Limb (tissue), 2 donors: ENCODE measurements around the gene OXNAD1.

Source experiments
- DNase-seq, 2 donors: peaks; one replicate each; pipeline ENCODE4 v3.0.0-alpha.2; 2016; ENCODE audit errors: extremely low spot score in 2 of 2

Gene OXNAD1

DNA sequence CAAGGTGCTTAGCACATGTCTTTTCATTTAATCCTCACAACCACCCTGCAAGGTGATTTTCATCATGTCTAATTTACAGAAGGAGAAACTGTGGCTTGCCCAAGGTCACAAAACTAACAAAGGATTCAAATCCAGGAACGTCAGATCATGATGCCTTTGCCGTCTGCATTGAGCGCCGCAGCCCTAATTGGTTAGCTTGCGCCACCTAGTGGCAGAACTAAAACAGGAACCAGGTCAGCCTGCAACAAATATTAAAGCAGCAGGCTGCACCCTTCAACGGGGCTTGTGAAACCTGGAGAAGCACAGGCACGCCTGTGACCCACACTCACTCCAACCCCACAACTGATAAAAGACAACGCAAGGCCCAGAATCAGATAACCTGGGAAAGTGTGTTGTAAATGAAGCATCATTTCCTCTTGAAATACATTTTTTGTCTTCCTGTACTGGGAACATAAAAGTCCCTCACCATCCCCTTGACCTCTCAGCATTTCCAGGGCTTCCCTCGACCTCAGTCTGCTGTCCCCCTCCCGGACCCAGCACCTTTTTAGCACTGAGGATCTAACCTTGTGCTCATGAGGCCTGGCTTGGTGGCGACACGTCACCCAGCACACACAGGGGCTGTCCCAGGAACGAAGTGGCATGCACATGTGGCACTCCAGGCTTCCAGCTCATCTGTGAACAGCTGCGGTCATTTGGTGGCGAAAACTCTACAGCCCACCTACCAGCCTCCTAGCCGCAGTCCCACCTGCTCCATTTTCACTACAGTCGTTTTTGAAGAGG is 17.5 kb upstream of the OXNAD1 start:
- peak; percentile 84 to 90 for DNase-seq

GRCh38 chr3:16248556-16248955 is 16.5 kb upstream of the OXNAD1 start:
- DNase-seq = no peak

DNA sequence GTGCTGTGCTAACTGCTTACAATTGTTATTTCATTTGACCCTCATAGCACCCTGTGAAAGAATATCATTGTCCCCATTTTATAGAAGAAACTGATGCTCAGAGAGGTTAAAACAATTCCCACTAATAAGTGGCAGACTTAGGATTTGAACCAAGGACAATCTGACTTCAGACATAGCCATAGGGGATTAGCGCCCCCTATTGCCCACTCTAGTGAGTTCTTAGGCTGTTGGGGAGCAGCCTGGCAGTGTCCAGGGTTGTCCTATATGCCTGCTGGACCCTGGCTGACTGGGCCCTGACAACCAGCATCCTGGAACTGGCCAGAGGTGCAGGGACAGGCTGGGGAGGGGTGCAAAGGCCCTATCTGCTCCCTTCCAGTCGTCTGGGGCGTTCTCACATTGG is 15.7 kb upstream of the OXNAD1 start:
- DNase-seq = no peak

DNA sequence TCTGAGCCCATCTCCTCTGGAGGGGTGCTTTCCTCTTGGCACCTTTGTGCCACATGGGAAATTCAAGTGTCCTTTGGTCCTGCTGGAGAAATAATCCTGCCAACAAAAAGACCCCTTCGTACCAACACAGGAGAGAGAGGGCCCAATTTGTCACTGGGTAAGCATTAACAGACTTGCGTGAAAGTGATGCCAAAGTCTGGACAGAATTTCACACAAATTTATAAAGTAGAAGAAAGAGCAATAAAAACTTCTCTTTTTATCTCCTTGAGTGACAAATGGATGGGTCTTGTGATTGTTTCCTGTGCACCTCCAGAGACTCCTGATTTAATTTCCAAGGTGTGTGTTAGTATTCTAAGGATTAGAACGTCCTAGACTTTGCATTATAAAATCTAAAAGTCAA is 15.1 kb upstream of the OXNAD1 start:
- no peak for DNase-seq

DNA sequence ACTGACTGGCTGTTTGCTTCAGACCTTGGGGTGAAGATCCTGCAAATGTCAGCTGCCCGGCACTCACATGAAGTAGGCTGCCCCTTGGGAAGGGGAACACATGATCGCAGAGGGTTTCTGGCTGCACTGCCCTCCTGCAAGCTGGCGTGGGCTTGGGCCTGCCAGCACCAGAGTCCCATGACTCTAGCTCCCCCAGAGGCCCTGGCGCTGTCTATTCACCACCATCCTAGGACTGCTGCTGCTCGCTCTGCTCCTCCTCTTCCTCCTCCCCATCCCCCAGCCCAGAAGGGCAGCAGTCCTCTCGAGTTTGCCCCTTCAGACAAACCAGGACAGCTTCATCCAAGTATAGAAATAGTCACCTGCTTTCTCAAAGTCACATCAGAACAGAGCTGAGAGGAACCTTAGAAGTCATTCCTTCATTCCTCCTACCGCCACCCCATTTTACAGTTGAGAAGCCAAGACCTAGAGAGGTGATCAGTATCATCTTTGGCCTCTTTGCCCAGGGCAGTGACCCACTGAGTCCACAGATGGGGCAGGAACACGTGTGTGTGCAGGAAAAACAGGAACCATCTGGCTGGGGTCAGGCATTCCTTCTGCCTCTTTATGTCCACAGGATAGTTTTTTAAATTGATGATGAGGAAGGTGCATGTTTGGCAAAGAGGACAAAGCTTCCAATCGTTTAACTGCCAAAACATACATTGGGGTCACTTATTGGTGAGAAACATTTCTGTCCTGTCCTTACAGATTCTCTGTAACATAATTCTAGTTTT is 13.5 kb upstream of the OXNAD1 start:
- DNase-seq = no peak

GRCh38 chr3:16252243-16252978 is 12.6 kb upstream of the OXNAD1 start:
- DNase-seq = no peak

DNA sequence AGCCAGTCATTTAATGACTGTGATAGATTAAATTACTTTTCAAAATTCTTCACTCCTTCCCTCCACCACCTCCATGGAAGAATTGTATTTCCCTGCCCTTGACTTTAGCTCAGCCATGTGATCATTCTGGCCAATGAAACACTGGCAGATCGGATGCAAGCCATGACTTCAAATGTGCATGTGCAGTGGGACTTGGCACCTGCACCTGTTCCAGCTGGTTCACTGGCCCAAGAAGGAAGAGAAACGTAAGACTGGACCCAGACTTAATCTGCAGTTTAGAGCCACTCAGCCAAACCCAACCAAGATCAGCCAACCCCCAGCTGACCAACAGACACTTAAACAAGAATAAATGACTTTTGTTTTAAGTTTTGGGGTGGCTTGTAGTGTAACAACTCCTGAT is 12.0 kb upstream of the OXNAD1 start:
- DNase-seq = no peak

GRCh38 chr3:16253601-16254000 is 11.4 kb upstream of the OXNAD1 start:
- DNase-seq = no peak

- DNase-seq = no peak
These were observed 10.1 kb upstream of the OXNAD1 start for GRCh38 chr3:16254916-16255315.

- no peak for DNase-seq
These were observed 9.7 kb upstream of the OXNAD1 start for GRCh38 chr3:16255326-16255725.

DNA sequence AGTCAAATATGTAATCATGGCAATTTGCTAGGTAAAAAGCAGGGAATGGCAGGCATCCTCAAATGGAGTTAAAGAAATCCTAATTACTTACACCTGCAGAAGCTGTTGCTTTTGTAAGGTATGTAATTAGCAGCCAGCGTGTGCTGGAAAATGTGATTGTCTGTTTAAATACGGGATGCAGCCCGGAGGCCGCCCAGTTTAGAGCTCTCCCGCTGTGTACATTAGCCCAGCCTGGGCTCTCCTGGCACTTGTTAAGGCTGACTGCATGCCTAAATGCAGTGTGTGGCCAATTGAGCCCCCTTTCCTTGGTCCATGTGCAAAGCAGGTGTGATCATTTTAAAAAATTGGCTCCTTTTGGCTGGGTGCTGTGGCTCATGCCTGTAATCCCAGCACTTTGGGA is 9.3 kb upstream of the OXNAD1 start:
- DNase-seq = no peak

GRCh38 chr3:16257309-16257708 is 7.7 kb upstream of the OXNAD1 start:
- DNase-seq = no peak

DNA sequence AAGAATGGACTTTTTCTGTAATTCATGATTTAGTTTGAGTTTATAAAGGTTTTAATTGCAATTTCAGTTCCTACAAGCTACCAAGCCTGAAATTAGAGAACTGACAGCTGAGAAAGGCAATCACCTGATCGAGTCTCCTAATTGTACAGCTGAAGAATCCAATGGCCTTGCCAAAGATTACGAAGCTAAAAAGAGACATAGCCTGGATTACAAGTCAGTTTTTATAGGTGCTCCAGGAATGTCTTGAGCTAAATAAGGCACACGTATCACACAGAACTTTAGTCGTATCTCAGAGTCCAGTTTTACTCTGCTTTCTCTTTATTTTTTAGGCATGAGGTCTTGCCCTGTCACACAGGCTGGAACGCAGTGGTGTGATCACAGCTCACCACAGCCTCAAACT is 6.8 kb upstream of the OXNAD1 start:
- no peak for DNase-seq

- DNase-seq = no peak
These were observed 6.1 kb upstream of the OXNAD1 start for GRCh38 chr3:16258866-16259265.

DNA sequence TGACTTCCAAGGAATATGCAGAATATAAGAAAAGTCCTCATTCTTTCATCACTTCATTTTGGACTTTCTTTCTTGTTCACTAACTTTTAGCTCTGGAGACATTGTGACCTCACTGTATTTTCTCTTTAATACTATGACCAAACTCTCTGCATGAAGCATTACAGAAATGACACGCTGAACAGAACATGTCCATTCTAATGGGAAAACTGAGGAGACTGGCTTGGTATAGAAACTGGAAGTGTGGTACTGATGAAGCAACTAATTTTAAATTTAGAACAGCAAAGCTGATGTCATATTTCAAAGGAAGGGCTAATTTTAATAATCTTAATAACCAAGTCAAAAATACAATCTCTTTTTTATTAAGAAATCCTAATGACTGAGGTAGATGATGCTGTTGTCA is 5.0 kb upstream of the OXNAD1 start:
- no peak for DNase-seq

DNA sequence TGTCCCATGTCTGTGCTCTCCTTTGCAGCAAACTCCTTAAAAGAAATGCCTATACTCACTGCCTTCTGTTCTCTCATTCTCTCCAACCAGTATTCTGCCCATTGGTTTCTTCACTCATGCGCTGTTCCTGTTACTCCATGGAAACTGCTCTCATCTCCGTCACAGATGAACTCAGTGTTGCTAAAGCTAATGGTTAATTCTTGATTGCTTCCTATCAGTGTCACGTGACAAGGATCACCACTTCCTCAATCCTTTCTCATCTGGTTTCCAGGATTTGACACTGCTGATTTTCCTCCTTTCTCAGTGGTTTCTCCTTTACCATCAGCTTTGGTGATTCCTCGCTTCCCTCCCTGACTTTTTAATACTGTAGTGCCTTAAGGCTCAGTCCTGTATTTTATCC is 2.8 kb upstream of the OXNAD1 start:
- DNase-seq = no peak

GRCh38 chr3:16264174-16264707 is 771 bp upstream of the OXNAD1 start:
- no peak for DNase-seq

DNA sequence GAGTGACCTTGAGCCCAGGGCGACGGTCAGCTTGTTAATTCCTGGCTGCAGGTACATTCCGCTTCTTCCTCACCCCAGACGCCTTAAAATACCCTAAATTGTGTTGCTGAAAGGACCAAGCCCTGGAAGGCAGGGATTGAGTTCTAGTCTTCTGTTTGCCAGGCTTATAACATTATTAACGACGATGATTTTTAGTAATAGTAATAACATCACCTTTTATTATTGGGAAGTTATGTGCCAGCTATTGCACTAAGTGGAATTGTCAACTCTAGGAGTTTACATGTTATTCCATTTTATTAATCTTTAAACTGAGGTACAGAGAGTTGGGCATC is 409 bp downstream of the OXNAD1 start:
- no peak for DNase-seq

GRCh38 chr3:16266714-16267113 is 1.7 kb downstream of the OXNAD1 start:
- no peak for DNase-seq

- DNase-seq = no peak
These were observed 5.8 kb downstream of the OXNAD1 start for GRCh38 chr3:16270855-16271254.

- no peak for DNase-seq
These were observed 7.6 kb downstream of the OXNAD1 start for GRCh38 chr3:16272588-16272987.

GRCh38 chr3:16273867-16274266 is 8.9 kb downstream of the OXNAD1 start:
- no peak for DNase-seq
